Adrenal gland (tissue), 12 donors: ENCODE data around the gene POLR1A. TPM values are rescaled to one million over a fixed set of nuclear protein-coding genes. Genes with fewer than 3 reads are reported as not detected.

ENCODE experiments used
- DNase-seq, 7 donors: peaks; one replicate each; pipeline ENCODE4 v3.0.0-alpha.2; 2019 to 2020
- H3K27ac ChIP-seq, 5 donors: fragments of 200-600 bp; sonication (generic) in 4 of 5; 1 replicate in 3 of 5; 2 replicates in 2 of 5; pipeline versions ENCODE4 v1.5.1 to v1.8.0; 2016 to 2020; ENCODE audit warnings: mild to moderate bottlenecking in 1 of 5
- H3K27me3 ChIP-seq: fragments of 200-600 bp; 2 replicates; pipeline ENCODE4 v1.8.0; 2021
- H3K36me3 ChIP-seq, 2 donors: fragments of 200-600 bp; replicated peaks in 1 of 2; 1 replicate in 1 of 2; 2 replicates in 1 of 2; pipeline versions ENCODE4 v1.5.1 to v1.8.0; 2018 to 2022
- H3K4me1 ChIP-seq, 2 donors: fragments of 200-600 bp; replicated peaks in 1 of 2; 1 replicate in 1 of 2; 2 replicates in 1 of 2; pipeline versions ENCODE4 v1.5.1 to v1.8.0; 2018 to 2021
- H3K4me3 ChIP-seq, 4 donors: fragments of 200-600 bp; sonication (generic) in 3 of 4; one replicate each; pipeline ENCODE4 v1.5.1; 2016 to 2018
- H3K9me3 ChIP-seq, 3 donors: fragments of 200-600 bp; sonication (generic) in 1 of 3; replicated peaks in 1 of 3; 1 replicate in 2 of 3; 2 replicates in 1 of 3; pipeline versions ENCODE4 v1.5.1 to v1.8.0; 2016 to 2021
- POLR2A ChIP-seq, 2 donors: fragments of 450-650 bp; IDR thresholded peaks; one replicate each; pipeline ENCODE4 v1.6.1; 2017; ENCODE audit warnings: antibody characterized with exemption in 2 of 2, mild to moderate bottlenecking in 2 of 2, moderate library complexity in 1 of 2
- WGBS, 4 donors: extraction: QIAGEN DNeasy Blood & Tissue Kit in 2 of 4; methylation state at CpG; one replicate each; pipeline versions ENCODE4 v1.1.5 to v1.1.7; 2013 to 2017; 5-methylcytosine and 5-hydroxymethylcytosine counted together
- intact Hi-C, 2 donors: fragments of 100-400 bp; cut with DNase I; formaldehyde crosslinking; loops; one replicate each; pipeline versions ENCODE4 v1.14.1 to v1.15.0; 2022 to 2023
- polyA plus RNA-seq, 3 donors: library from polyadenylated mRNA; stranded (reverse); fragments of 200-250 nt in 2 of 3; fragments of 350-450 nt in 1 of 3; fragmentation: Illumina TruSeq in 1 of 3; extraction: RNeasy Lipid Tissue Mini Kit (QIAGEN cat#74804) in 1 of 3; gene quantifications; one replicate each; pipeline ENCODE4 v1.2.3, GENCODE V29; 2013 to 2014
- total RNA-seq, 9 donors: library from RNA; depleted of rRNA in 4 of 9; stranded (reverse); fragments of >200 nt in 4 of 9; fragments of 120-200 nt in 1 of 9; fragmentation: NEBNext Ultra II Directional in 1 of 9; extraction: Animal tissue kit (Norgen Biotek cat#: 25700) in 1 of 9; gene quantifications; one replicate each; pipeline versions ENCODE4 v1.1.0 to v1.2.4, GENCODE V29; 2013 to 2023
- TF ChIP-seq, protein P1 (sequence below), 6 experiments: fragments of 450-650 bp in 4 of 6; fragments of 200-600 bp in 2 of 6; sonication (generic) in 1 of 6; IDR thresholded peaks; 1 replicate in 5 of 6; 2 replicates in 1 of 6; pipeline versions ENCODE4 v1.5.1 to v1.8.0; 2016 to 2021; ENCODE audit warnings: antibody characterized with exemption in 6 of 6, mild to moderate bottlenecking in 2 of 6, moderate library complexity in 1 of 6
- donor health status: healthy with polysubstance abuse.
- donor health status: Bipolar disorder and iron deficiency.
- donor health status: DM: yes; HTN: yes; CAD: no.
- donor health status: DM: no; HTN: no; CAD: no.
- donor health status: DM: no; HTN: no; CAD: no.
- donor health status: DM: yes; HTN: yes; CAD: no.

Gene POLR1A
- total and polyA plus RNA-seq, 12 donors: 4.6 to 50.1 (median 26.2) TPM

DNA sequence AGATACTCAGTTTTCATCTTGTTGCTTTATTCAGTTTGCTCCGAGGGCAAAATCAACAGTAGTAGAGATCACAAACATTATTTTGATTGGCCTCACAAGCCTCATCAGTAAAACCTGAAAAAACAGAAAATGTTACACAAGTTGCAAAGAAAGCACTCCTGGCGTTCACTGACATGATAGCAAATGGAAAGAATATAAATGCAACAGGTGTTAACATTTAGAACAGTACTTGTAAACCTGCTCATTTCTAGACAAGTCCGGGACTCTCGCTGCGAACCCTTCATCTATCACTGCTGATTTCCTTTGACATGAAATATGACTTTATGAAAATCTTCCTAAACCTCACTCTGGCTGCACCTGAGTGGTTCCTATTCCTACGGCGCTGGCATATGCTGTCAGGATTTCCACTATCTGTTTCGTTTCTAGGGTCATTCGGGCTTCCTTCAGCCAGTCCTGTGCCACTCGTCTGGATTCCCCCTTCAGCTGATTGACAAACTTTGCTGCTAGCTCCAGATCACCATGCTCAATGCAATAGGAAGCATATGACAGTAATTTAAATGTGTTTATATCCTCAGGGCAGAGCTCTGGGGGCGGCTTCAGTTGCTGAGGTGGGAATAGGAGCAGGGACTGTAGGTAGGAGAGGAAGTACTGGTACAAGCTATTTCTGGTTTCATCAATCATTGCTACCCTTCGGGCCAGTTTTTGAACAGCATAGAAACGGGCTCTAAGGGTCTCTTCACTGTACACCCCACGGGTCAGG, 38.4 kb upstream of the POLR1A start:
- WGBS, 4 donors: 81 to 90% (median 84%) methylated on average over 14 of the region's 14 CpGs
- intact Hi-C loops: no loop called here
- no peak for DNase-seq
- no peaks in the 10 kb centered on the region for H3K4me1 ChIP-seq
- no peaks in the 10 kb centered on the region for H3K27me3 ChIP-seq
- TF ChIP-seq, protein P1, sequence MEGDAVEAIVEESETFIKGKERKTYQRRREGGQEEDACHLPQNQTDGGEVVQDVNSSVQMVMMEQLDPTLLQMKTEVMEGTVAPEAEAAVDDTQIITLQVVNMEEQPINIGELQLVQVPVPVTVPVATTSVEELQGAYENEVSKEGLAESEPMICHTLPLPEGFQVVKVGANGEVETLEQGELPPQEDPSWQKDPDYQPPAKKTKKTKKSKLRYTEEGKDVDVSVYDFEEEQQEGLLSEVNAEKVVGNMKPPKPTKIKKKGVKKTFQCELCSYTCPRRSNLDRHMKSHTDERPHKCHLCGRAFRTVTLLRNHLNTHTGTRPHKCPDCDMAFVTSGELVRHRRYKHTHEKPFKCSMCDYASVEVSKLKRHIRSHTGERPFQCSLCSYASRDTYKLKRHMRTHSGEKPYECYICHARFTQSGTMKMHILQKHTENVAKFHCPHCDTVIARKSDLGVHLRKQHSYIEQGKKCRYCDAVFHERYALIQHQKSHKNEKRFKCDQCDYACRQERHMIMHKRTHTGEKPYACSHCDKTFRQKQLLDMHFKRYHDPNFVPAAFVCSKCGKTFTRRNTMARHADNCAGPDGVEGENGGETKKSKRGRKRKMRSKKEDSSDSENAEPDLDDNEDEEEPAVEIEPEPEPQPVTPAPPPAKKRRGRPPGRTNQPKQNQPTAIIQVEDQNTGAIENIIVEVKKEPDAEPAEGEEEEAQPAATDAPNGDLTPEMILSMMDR (IDR thresholded peaks at IDR 0.05): no peak
- no peak for TF ChIP-seq POLR2A (IDR thresholded peaks at IDR 0.05)
- H3K36me3 ChIP-seq: peaks cover 0 to 80% of the 10 kb centered on the region in 2 donors
- H3K9me3 ChIP-seq: no peaks in the 10 kb centered on the region
- H3K27ac ChIP-seq: no peak overlapping the region
- no peak overlapping the region for H3K4me3 ChIP-seq

DNA sequence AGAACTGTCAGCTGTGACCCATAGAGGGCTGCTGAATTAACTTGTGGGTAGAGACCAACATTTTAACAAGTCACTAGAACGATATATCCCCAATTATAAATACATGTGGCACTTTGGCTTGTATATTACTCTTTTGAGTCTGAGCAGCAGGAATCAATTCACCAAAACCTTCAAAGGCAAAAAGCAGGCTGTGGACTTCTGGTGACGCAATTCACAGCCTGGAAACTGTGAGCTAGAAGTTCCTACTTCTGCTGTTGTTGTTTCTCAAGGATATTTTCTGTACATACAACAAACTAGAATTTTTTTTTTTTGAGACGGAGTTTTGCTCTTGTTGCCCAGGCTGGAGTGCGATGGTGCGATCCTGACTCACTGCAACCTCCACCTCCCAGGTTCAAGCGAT, 37.6 kb upstream of the POLR1A start:
- no peak overlapping the region for H3K4me3 ChIP-seq
- no peaks in the 10 kb centered on the region for H3K4me1 ChIP-seq
- 82 to 92% (median 86%) methylated on average over 6 of the region's 6 CpGs for WGBS, 4 donors
- peaks cover 0 to 80% of the 10 kb centered on the region in 2 donors for H3K36me3 ChIP-seq
- no peaks in the 10 kb centered on the region for H3K9me3 ChIP-seq
- intact Hi-C loops: no loop called here
- no peaks in the 10 kb centered on the region for H3K27me3 ChIP-seq
- DNase-seq: no peak
- H3K27ac ChIP-seq: no peak overlapping the region
- TF ChIP-seq POLR2A (IDR thresholded peaks at IDR 0.05): no peak
- TF ChIP-seq, protein P1 (IDR thresholded peaks at IDR 0.05): no peak

DNA sequence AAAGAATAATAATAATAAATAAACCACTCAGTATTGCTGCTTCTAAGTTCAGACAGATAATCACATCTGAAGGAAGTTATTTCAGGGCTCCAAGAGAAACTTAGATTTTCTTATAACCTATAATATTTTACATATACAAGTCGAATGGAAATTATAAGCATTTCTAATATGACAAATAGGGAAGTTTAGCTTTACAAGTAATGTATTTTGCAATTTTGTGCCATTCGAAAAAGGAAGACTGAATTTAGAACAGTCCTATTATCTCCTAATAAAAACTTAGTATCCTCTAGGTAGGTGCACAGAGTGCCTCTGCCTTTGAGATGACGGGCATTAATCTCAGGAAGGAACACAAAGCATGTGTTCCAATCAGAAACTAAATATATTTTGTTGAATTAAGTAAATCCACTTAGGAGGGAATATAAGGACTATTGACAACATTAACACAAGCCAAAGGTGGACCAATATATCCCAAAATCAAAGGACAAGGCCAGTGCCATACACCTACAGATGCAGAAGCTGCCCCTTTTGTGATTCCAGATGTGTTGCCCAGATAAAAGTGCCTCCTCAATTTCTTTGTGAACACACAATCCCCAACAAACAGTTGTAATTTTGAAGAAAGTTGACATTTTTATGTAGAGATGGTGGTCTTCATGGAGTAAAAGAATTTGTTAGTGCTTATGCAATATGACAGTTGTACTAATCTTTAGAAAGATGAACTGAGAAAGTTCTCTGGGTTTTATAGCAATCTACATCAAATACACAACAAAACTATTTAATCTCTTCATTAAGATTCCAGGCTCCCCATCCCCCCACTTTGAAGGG, 37.0 kb upstream of the POLR1A start:
- Histone ChIP-seq H3K27ac (no peak overlapping the region), H3K4me3 (no peak overlapping the region), H3K4me1 (no peaks in the 10 kb centered on the region), H3K36me3 (peaks cover 0 to 80% of the 10 kb centered on the region in 2 donors), H3K9me3 (no peaks in the 10 kb centered on the region), H3K27me3 (no peaks in the 10 kb centered on the region)
- 51 to 66% (median 52%) methylated on average over 3 of the region's 3 CpGs for WGBS, 4 donors
- intact Hi-C loops: no loop called here
- TF ChIP-seq, protein P1 (IDR thresholded peaks at IDR 0.05): no peak
- no peak for TF ChIP-seq POLR2A (IDR thresholded peaks at IDR 0.05)
- no peak for DNase-seq

DNA sequence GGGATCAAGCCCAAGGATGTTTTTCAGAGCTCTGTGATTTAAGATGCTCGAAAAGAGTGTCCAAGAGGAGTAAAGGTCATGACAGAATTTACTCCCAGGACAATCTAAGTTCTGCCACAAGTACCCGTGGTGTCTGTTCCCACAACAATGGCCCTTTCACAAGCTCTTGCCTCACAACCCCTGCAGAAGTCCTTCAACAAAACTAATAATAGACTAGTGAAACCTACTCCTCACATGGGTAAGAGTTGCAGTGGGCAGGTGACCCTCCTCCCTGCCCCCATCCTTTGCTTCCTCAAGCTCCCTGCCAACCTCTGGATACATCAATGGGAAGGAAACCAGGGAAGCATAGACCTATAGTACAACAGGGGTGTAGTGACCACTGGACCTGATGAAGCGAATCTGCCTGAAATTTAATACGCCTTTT, 35.3 kb upstream of the POLR1A start:
- no peak for TF ChIP-seq POLR2A (IDR thresholded peaks at IDR 0.05)
- TF ChIP-seq, protein P1 (IDR thresholded peaks at IDR 0.05): no peak
- Histone ChIP-seq H3K4me3 (no peak overlapping the region), H3K27ac (no peak overlapping the region), H3K4me1 (no peaks in the 10 kb centered on the region), H3K27me3 (no peaks in the 10 kb centered on the region), H3K36me3 (peaks cover 0 to 80% of the 10 kb centered on the region in 2 donors), H3K9me3 (no peaks in the 10 kb centered on the region)
- WGBS, 4 donors: 73 to 81% (median 80%) methylated on average over 4 of the region's 4 CpGs
- no peak for DNase-seq
- intact Hi-C loops: no loop called here
